Astrocyte (in vitro differentiated cells and primary cell): ENCODE data around the gene DBI.

Experiments
- EZH2 ChIP-seq: IDR thresholded peaks from 2 replicates; pipeline ENCODE4 v1.6.1; 2012; ENCODE audit warnings: mild to moderate bottlenecking, low read length, inconsistent platforms; ENCODE audit not compliant: insufficient read depth
- TF ChIP-seq, protein P1 (sequence below): IDR thresholded peaks from 2 replicates; pipeline ENCODE4 v1.5.1; 2011; ENCODE audit warnings: low read depth, mild to moderate bottlenecking, inconsistent platforms, low read length, moderate library complexity; ENCODE audit not compliant: insufficient read depth

DNA sequence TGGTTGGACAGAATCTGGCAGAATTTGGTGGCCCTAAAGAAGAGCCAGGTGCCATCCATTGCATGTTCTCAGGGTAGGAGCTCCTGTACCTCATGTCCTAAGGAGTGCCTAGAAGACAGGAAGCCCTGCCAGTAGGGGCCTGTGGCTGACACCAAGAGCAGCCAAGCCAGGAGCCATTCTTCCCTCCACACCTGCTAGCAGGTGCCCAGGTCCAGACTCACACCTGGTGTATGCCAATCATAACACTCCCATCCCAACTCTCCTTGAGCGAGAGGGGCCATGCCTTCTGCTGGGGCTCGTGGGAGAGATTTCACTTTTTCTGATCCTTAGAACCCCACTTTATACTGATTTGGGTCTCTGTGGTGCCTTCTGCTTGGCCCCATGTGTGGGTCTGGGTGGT is 38.4 kb downstream of the DBI start:
- TF ChIP-seq, protein P1, sequence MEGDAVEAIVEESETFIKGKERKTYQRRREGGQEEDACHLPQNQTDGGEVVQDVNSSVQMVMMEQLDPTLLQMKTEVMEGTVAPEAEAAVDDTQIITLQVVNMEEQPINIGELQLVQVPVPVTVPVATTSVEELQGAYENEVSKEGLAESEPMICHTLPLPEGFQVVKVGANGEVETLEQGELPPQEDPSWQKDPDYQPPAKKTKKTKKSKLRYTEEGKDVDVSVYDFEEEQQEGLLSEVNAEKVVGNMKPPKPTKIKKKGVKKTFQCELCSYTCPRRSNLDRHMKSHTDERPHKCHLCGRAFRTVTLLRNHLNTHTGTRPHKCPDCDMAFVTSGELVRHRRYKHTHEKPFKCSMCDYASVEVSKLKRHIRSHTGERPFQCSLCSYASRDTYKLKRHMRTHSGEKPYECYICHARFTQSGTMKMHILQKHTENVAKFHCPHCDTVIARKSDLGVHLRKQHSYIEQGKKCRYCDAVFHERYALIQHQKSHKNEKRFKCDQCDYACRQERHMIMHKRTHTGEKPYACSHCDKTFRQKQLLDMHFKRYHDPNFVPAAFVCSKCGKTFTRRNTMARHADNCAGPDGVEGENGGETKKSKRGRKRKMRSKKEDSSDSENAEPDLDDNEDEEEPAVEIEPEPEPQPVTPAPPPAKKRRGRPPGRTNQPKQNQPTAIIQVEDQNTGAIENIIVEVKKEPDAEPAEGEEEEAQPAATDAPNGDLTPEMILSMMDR: no peak
- TF ChIP-seq EZH2: no peak
